ENCODE results near the gene CATSPERD. TPM values are rescaled to one million over a fixed set of nuclear protein-coding genes. Genes with fewer than 3 reads are reported as not detected.

The CATSPERD gene
- total RNA-seq, 1 experiment from 2014 or later: 0.50 TPM

DNA sequence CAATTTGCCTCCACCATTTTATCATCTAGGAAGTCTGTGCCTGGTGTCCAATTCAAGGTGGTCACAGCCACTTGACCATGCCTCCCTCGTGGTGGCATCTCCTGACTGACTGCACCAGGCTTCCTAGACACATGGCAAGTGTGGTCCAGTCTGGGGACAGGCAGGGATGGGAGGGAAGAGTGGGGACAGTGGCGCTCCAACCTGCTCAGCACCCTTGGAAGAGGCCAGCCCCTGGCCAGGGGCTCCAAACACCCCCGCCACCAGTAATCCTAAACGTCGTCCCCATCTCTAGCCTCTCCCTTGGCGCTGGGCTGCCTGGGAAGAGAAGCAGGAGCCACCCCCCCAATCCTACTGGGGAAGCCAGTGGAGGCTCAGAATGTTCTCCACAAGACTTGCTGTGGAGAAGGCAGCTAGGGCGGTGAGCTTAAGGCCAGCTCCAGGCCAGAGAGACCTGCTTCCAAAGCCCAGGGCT is 27.7 kb upstream of the CATSPERD start:
- Mint-ChIP-seq H3K4me1 (peaks cover 10% of the 10 kb centered on the region; the same call in 1 of the 2 replicates), H3K4me3 (peak overlapping the region; percentile 99), H3K36me3 (peaks cover 42% of the 10 kb centered on the region), H3K9me3 (no peaks in the 10 kb centered on the region), H3K27me3 (ENCODE audit: low read depth) (peaks cover 5% of the 10 kb centered on the region; the same call in 1 of the 2 replicates), H3K27ac (peak overlapping the region; percentile 70; the same call in 1 of the 2 replicates)
- ChIA-PET CTCF (no interaction called here), POLR2A (no interaction called here)
- no peak for TF ChIP-seq TP53 (CRISPR knock-in tag; IDR thresholded peaks at IDR 0.05)
- no peak for TF ChIP-seq IRF2 (CRISPR knock-in tag; IDR thresholded peaks at IDR 0.05; ENCODE audit: borderline replicate concordance, low read depth)
- ATAC-seq: no peak
- DNase-seq (ENCODE audit: low spot score): no peak

DNA sequence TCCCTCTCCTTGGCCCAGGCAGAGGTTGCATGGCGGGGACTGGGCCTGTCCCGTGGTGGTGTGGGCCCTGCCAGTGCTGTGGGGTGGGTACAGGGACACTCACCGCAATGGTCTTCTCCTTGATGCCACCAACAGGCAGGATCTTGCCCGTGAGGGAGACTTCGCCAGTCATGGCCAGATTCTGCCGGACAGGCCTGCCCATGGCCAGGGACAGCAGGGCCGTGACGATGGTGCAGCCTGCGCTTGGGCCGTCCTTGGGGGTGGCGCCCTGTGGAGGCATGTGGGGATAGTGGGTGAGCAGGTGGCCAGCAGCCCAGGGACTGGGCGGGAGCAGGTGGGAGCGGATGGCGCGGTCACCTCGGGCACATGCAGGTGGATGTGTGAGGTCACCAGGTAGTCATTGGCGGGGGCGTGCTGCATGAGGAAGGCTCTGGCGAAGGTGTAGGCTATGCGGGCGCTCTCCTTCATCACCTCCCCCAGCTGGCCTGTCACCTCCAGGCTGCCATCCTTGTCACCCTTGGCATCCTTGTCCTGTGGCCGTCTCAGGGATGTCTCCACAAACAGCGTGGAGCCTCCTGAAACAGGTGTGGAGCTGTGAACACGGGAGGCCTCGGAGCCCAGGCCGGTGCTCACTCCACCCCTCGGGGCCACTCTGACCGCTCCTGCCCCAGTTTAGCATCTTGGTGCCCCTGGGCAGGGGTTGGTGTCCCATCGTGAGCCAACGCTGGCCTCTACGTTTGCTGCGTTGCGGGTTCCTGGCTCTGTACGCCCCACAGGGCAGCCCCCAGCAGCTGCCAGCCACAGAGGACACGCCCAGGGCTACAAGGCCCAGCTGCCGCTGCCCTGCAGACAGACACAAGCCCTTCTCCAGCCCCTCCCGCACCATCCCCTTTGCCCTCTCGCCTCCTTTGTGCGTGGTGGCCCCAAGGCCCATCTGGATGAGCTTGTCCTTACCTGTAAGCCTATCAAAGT is 27.0 kb upstream of the CATSPERD start:
- Mint-ChIP-seq H3K27ac (peak overlapping the region; percentile 49; the same call in 1 of the 2 replicates), H3K4me3 (no peak overlapping the region), H3K27me3 (ENCODE audit: low read depth) (no peaks in the 10 kb centered on the region), H3K9me3 (no peaks in the 10 kb centered on the region), H3K4me1 (peaks cover 6% of the 10 kb centered on the region; the same call in 1 of the 2 replicates), H3K36me3 (peaks cover 42% of the 10 kb centered on the region)
- ChIA-PET CTCF (no interaction called here), POLR2A (interaction anchor here (0.6 to 0.9 kb wide), 2 partner anchors 23 kb away, joined by 3 to 4 read pairs; no protein-coding TSS in a partner anchor)
- TF ChIP-seq, protein P1, sequence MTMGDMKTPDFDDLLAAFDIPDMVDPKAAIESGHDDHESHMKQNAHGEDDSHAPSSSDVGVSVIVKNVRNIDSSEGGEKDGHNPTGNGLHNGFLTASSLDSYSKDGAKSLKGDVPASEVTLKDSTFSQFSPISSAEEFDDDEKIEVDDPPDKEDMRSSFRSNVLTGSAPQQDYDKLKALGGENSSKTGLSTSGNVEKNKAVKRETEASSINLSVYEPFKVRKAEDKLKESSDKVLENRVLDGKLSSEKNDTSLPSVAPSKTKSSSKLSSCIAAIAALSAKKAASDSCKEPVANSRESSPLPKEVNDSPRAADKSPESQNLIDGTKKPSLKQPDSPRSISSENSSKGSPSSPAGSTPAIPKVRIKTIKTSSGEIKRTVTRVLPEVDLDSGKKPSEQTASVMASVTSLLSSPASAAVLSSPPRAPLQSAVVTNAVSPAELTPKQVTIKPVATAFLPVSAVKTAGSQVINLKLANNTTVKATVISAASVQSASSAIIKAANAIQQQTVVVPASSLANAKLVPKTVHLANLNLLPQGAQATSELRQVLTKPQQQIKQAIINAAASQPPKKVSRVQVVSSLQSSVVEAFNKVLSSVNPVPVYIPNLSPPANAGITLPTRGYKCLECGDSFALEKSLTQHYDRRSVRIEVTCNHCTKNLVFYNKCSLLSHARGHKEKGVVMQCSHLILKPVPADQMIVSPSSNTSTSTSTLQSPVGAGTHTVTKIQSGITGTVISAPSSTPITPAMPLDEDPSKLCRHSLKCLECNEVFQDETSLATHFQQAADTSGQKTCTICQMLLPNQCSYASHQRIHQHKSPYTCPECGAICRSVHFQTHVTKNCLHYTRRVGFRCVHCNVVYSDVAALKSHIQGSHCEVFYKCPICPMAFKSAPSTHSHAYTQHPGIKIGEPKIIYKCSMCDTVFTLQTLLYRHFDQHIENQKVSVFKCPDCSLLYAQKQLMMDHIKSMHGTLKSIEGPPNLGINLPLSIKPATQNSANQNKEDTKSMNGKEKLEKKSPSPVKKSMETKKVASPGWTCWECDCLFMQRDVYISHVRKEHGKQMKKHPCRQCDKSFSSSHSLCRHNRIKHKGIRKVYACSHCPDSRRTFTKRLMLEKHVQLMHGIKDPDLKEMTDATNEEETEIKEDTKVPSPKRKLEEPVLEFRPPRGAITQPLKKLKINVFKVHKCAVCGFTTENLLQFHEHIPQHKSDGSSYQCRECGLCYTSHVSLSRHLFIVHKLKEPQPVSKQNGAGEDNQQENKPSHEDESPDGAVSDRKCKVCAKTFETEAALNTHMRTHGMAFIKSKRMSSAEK (CRISPR knock-in tag; IDR thresholded peaks at IDR 0.05; ENCODE audit: borderline replicate concordance): 0 out of 2 replicates have a peak, but pooled peaks have one; percentile 40
- TF ChIP-seq, protein P2, sequence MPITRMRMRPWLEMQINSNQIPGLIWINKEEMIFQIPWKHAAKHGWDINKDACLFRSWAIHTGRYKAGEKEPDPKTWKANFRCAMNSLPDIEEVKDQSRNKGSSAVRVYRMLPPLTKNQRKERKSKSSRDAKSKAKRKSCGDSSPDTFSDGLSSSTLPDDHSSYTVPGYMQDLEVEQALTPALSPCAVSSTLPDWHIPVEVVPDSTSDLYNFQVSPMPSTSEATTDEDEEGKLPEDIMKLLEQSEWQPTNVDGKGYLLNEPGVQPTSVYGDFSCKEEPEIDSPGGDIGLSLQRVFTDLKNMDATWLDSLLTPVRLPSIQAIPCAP (CRISPR knock-in tag; IDR thresholded peaks at IDR 0.05): 0 out of 2 replicates have a peak, but pooled peaks have one; percentile 45
- TF ChIP-seq ATF1 (CRISPR knock-in tag; IDR thresholded peaks at IDR 0.05) (no peak), SP1 (CRISPR knock-in tag; conservative IDR thresholded peaks at IDR 0.05) (0 out of 2 replicates have a peak, but pooled peaks have one; percentile 19)
- TF ChIP-seq, protein P3, sequence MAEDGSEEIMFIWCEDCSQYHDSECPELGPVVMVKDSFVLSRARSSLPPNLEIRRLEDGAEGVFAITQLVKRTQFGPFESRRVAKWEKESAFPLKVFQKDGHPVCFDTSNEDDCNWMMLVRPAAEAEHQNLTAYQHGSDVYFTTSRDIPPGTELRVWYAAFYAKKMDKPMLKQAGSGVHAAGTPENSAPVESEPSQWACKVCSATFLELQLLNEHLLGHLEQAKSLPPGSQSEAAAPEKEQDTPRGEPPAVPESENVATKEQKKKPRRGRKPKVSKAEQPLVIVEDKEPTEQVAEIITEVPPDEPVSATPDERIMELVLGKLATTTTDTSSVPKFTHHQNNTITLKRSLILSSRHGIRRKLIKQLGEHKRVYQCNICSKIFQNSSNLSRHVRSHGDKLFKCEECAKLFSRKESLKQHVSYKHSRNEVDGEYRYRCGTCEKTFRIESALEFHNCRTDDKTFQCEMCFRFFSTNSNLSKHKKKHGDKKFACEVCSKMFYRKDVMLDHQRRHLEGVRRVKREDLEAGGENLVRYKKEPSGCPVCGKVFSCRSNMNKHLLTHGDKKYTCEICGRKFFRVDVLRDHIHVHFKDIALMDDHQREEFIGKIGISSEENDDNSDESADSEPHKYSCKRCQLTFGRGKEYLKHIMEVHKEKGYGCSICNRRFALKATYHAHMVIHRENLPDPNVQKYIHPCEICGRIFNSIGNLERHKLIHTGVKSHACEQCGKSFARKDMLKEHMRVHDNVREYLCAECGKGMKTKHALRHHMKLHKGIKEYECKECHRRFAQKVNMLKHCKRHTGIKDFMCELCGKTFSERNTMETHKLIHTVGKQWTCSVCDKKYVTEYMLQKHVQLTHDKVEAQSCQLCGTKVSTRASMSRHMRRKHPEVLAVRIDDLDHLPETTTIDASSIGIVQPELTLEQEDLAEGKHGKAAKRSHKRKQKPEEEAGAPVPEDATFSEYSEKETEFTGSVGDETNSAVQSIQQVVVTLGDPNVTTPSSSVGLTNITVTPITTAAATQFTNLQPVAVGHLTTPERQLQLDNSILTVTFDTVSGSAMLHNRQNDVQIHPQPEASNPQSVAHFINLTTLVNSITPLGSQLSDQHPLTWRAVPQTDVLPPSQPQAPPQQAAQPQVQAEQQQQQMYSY (CRISPR knock-in tag; IDR thresholded peaks at IDR 0.05): 0 out of 2 replicates have a peak, but pooled peaks have one; percentile 30
- no peak for DNase-seq (ENCODE audit: low spot score)
- ATAC-seq: no peak

DNA sequence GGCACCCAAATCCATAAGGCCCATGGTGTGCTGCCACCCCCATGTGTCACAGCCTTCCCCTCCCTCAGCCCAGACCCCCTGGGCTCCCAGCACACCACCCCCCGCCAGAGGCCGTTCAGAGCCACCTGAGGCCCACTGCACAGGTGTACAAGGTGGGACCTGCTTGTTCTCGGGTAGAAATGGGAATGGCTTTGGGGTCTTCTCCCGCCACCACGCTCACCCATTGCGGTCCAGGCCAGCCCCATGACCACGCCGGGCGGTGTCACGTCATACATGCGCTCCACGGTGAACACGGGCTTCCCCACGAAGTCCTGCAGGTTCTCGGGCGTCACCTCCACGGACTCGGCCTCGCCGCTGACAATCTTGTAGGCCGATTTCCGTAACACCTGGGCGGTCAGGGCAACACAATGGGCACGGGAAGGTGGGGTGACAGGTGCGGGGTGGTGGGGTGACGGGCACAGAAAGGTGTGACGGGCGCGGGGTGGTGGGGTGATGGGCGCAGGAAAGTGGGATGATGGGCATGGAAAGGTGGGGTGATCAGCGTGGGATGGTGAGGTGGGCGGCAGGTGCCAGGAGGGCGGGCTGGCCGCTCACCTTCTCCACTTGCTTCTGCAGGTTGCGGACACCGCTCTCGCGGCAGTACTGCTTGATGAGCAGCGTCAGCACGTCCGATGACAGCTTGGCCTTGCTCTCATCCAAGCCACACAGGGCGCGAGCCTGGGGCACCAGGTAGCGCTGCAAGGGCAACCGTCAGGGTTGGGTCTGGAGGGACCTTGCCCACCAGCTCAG is 26.1 kb upstream of the CATSPERD start:
- TF ChIP-seq, protein P4, sequence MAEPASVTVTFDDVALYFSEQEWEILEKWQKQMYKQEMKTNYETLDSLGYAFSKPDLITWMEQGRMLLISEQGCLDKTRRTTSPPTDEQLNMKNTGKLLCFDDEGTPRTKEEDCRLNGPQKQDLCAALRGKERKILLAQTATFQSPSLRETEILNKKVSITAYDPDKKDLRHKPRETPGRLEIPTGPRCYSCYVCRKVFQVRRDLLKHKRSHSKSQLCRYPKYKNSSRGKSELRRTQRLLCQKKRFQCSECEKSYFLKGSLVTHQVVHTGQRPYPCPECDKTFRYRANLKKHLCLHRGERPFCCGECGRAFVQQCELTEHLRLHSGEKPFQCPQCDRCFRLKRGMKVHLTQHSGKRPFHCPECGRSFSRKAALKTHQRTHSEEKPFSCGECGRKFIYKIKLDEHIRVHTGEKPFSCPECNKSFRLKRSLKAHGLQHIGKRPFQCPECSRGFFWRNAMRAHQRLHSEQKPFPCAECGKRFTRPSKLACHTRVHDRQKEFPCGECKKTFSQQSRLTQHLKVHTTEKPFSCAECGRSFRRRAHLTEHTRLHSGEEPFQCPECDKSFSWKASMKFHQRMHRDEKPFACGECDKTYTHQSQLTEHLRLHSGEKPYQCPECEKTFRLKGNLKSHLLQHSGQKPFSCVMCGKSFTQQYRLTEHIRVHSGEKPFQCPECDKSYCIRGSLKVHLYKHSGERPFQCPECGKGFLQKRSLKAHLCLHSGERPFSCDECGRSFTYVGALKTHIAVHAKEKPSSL (CRISPR knock-in tag; conservative IDR thresholded peaks at IDR 0.05): no peak
- TF ChIP-seq JUN (CRISPR knock-in tag; IDR thresholded peaks at IDR 0.05): no peak
- TF ChIP-seq NFATC4 (CRISPR knock-in tag; IDR thresholded peaks at IDR 0.05): 0 out of 2 replicates have a peak, but pooled peaks have one; percentile 17
- TF ChIP-seq, protein P5, sequence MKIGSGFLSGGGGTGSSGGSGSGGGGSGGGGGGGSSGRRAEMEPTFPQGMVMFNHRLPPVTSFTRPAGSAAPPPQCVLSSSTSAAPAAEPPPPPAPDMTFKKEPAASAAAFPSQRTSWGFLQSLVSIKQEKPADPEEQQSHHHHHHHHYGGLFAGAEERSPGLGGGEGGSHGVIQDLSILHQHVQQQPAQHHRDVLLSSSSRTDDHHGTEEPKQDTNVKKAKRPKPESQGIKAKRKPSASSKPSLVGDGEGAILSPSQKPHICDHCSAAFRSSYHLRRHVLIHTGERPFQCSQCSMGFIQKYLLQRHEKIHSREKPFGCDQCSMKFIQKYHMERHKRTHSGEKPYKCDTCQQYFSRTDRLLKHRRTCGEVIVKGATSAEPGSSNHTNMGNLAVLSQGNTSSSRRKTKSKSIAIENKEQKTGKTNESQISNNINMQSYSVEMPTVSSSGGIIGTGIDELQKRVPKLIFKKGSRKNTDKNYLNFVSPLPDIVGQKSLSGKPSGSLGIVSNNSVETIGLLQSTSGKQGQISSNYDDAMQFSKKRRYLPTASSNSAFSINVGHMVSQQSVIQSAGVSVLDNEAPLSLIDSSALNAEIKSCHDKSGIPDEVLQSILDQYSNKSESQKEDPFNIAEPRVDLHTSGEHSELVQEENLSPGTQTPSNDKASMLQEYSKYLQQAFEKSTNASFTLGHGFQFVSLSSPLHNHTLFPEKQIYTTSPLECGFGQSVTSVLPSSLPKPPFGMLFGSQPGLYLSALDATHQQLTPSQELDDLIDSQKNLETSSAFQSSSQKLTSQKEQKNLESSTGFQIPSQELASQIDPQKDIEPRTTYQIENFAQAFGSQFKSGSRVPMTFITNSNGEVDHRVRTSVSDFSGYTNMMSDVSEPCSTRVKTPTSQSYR (CRISPR knock-in tag; IDR thresholded peaks at IDR 0.05): no peak
- TF ChIP-seq OVOL2 (CRISPR knock-in tag; IDR thresholded peaks at IDR 0.05; ENCODE audit: borderline replicate concordance): no peak
- no peak for DNase-seq (ENCODE audit: low spot score)
- ChIA-PET CTCF (no interaction called here), POLR2A (interaction anchor here (0.6 to 0.9 kb wide), 2 partner anchors 22 to 24 kb away, joined by 3 to 4 read pairs; no protein-coding TSS in a partner anchor)
- Mint-ChIP-seq H3K27ac (peak overlapping the region; percentile 32; the same call in 1 of the 2 replicates), H3K27me3 (ENCODE audit: low read depth) (no peaks in the 10 kb centered on the region), H3K4me3 (no peak overlapping the region), H3K36me3 (peaks cover 48% of the 10 kb centered on the region), H3K4me1 (peaks cover 6% of the 10 kb centered on the region; the same call in 1 of the 2 replicates), H3K9me3 (no peaks in the 10 kb centered on the region)
- ATAC-seq: no peak
